ENCODE measurements around the gene ADCY3. TPM values are rescaled to one million over a fixed set of nuclear protein-coding genes. Genes with fewer than 3 reads are reported as not detected.

Gene ADCY3
- total RNA-seq, 4 donors from 2014 or later: 11.7 to 80.2 (median 22.6) TPM

DNA sequence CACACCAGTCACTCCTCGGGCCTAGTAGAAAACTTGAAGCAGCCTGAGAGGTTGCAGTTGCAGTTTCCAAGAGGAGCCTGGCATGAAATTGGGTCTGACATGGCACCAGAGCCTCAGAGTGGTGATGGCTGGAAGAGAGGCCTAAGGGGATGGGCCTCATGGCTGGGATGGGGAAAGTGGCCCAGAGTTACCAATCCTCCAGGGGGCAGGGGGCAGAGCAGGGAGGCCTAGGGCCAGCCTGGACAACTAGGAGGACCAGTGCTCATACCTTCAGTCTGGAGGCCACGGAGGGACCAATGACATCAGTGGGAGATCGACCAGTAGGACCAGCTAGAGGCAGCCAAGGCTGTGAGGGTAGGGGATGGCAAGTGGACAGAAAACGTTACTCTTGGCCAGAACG, 15.1 kb upstream of the ADCY3 start:
- Histone ChIP-seq H3K4me1 (no peaks in the 10 kb centered on the region), H3K4me3 (no peak overlapping the region), H3K27ac (no peak overlapping the region), H3K27me3 (no peaks in the 10 kb centered on the region), H3K9me3 (no peaks in the 10 kb centered on the region), H3K36me3 (no peaks in the 10 kb centered on the region)
- WGBS, 2 donors (ENCODE audit: low coverage in 1 of 2): 91 to 100% methylated on average over 1 to 5 of the region's 5 CpGs
- in situ Hi-C loops (cut with MboI; ENCODE audit: low pct_ligation_motif_present in 1 of 4, low pct_unique_long_range_greater_than_20kb in 1 of 4, low sequenced_read_pairs in 3 of 4) (no loop called here), intact Hi-C loops (cut with DNase I; ENCODE audit: low total_unique reads) (no loop called here)
- TF ChIP-seq POLR2AphosphoS5 (IDR thresholded peaks at IDR 0.05): no peak
- TF ChIP-seq POLR2A (IDR thresholded peaks at IDR 0.05): no peak
- TF ChIP-seq, protein P1, sequence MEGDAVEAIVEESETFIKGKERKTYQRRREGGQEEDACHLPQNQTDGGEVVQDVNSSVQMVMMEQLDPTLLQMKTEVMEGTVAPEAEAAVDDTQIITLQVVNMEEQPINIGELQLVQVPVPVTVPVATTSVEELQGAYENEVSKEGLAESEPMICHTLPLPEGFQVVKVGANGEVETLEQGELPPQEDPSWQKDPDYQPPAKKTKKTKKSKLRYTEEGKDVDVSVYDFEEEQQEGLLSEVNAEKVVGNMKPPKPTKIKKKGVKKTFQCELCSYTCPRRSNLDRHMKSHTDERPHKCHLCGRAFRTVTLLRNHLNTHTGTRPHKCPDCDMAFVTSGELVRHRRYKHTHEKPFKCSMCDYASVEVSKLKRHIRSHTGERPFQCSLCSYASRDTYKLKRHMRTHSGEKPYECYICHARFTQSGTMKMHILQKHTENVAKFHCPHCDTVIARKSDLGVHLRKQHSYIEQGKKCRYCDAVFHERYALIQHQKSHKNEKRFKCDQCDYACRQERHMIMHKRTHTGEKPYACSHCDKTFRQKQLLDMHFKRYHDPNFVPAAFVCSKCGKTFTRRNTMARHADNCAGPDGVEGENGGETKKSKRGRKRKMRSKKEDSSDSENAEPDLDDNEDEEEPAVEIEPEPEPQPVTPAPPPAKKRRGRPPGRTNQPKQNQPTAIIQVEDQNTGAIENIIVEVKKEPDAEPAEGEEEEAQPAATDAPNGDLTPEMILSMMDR (IDR thresholded peaks at IDR 0.05): no peak
- no peak for TF ChIP-seq EP300 (IDR thresholded peaks at IDR 0.05; ENCODE audit: low read depth)
- DNase-seq: no peak

DNA sequence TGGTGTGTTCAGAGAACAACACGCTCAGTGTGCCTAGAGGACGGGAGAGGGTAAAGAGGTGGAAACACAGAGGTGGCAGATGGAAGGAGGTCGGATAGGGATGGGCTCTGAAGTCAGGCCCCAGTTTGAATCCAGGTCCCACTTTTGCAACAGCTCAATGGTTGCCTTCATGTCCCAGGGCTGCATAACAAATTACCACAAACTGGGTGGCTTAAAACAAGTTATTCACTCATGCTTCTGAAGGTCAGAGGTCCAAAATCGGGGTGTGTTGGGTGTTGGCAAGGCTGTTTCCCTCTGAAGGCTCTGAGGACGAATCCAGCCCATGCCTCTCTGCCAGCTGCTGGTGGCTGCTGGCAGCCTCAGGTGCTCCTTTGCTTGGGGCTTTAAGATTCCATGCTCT, 12.7 kb upstream of the ADCY3 start:
- intact Hi-C loops (cut with DNase I; ENCODE audit: low total_unique reads) (no loop called here), in situ Hi-C loops (cut with MboI; ENCODE audit: low pct_ligation_motif_present in 1 of 4, low pct_unique_long_range_greater_than_20kb in 1 of 4, low sequenced_read_pairs in 3 of 4) (no loop called here)
- DNase-seq: no peak
- Histone ChIP-seq H3K9me3 (no peaks in the 10 kb centered on the region), H3K27ac (no peak overlapping the region), H3K36me3 (no peaks in the 10 kb centered on the region), H3K27me3 (no peaks in the 10 kb centered on the region), H3K4me3 (no peak overlapping the region), H3K4me1 (no peaks in the 10 kb centered on the region)
- 79 to 80% methylated on average over 5 of the region's 5 CpGs for WGBS, 2 donors (ENCODE audit: low coverage in 1 of 2)
- no peak for TF ChIP-seq POLR2A (IDR thresholded peaks at IDR 0.05)
- TF ChIP-seq POLR2AphosphoS5 (IDR thresholded peaks at IDR 0.05): no peak
- TF ChIP-seq, protein P1 (IDR thresholded peaks at IDR 0.05): no peak

DNA sequence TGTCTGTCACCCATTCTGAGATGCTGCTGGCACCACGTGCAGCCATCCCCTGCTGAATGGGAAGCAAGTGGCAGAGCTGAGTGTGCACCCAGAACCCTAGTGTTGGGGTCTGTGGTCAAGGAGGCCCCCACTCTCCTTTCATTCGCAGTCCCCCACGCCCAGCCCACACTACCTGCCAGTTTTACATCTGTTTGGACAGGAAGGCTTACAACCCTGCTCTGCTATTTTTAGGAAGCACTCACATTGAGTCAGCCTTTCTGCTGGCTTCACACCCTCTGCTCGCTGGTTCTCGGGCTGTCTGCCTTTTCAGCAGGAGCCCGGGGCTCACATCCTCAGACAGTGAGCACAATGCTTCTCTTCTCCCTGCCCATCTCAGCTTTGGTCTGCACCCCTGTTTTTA, 10.7 kb upstream of the ADCY3 start:
- Histone ChIP-seq H3K27me3 (no peaks in the 10 kb centered on the region), H3K4me1 (peaks cover 3 to 10% (median 4%) of the 10 kb centered on the region in 4 donors), H3K4me3 (no peak overlapping the region), H3K27ac (no peak overlapping the region), H3K36me3 (no peaks in the 10 kb centered on the region), H3K9me3 (no peaks in the 10 kb centered on the region)
- in situ Hi-C loops (cut with MboI; ENCODE audit: low pct_ligation_motif_present in 1 of 4, low pct_unique_long_range_greater_than_20kb in 1 of 4, low sequenced_read_pairs in 3 of 4) (no loop called here), intact Hi-C loops (cut with DNase I; ENCODE audit: low total_unique reads) (no loop called here)
- TF ChIP-seq EP300 (IDR thresholded peaks at IDR 0.05; ENCODE audit: low read depth) (no peak), POLR2AphosphoS5 (IDR thresholded peaks at IDR 0.05) (no peak), POLR2A (IDR thresholded peaks at IDR 0.05) (no peak)
- TF ChIP-seq, protein P1 (IDR thresholded peaks at IDR 0.05): no peak
- no peak for DNase-seq
- WGBS, 2 donors (ENCODE audit: low coverage in 1 of 2): 64 to 69% methylated on average over 3 to 6 of the region's 6 CpGs

DNA sequence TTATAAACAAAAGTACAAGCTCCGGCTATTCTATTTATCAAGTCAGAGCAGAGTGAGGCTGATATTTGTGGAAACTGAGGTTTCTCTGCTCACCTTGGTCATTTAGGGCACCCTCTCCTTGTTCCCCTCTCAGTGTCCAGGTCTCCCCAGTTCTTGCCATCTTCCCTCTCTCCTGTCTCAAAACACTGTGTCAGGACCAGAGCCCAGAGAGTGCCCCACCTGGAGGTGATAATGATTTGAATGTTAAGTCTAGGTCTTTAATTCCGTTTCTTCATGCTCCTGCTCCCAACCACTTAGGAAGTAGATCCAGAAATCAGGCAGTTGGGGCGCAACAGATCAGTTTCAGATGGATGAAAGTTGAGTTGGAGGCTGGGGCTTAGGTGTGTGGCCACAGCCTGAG, 9.2 kb upstream of the ADCY3 start:
- no peak overlapping the region for H3K4me3 ChIP-seq
- intact Hi-C loops (cut with DNase I; ENCODE audit: low total_unique reads): no loop called here
- WGBS, 2 donors (ENCODE audit: low coverage in 1 of 2): 88 to 100% methylated on average over 1 to 3 of the region's 3 CpGs
- no peaks in the 10 kb centered on the region for H3K27me3 ChIP-seq
- no peaks in the 10 kb centered on the region for H3K9me3 ChIP-seq
- in situ Hi-C loops (cut with MboI; ENCODE audit: low pct_ligation_motif_present in 1 of 4, low pct_unique_long_range_greater_than_20kb in 1 of 4, low sequenced_read_pairs in 3 of 4): no loop called here
- no peak for DNase-seq
- no peak overlapping the region for H3K27ac ChIP-seq
- H3K36me3 ChIP-seq: no peaks in the 10 kb centered on the region
- TF ChIP-seq, protein P1 (IDR thresholded peaks at IDR 0.05): no peak
- TF ChIP-seq POLR2AphosphoS5 (IDR thresholded peaks at IDR 0.05) (no peak), POLR2A (IDR thresholded peaks at IDR 0.05) (no peak), EP300 (IDR thresholded peaks at IDR 0.05; ENCODE audit: low read depth) (no peak)
- peaks cover 3 to 10% (median 4%) of the 10 kb centered on the region in 4 donors for H3K4me1 ChIP-seq
